GM23338 (cell line): ENCODE measurements around the gene GZMB.

ENCODE experiments used
- CREB1 ChIP-seq: fragments of 250-450 bp; sonication (Bioruptor Pico); IDR thresholded peaks from 2 replicates; pipeline ENCODE4 v1.5.0; 2020; ENCODE audit warnings: low read depth, mild to moderate bottlenecking, moderate library complexity
- CTCF ChIP-seq, 2 experiments: fragments of 200-600 bp in 1 of 2; sonication (generic) in 1 of 2; conservative IDR thresholded peaks; 2 replicates each; pipeline versions ENCODE4 v1.5.1 to v1.6.1; 2016 to 2017; ENCODE audit warnings: antibody characterized with exemption in 2 of 2, low read depth in 2 of 2, mild to moderate bottlenecking in 2 of 2, moderate library complexity in 1 of 2
- EZH2 ChIP-seq: fragments of 200-600 bp; sonication (generic); IDR thresholded peaks from one replicate; pipeline ENCODE4 v1.8.0; 2017; ENCODE audit warnings: antibody characterized with exemption, mild to moderate bottlenecking, low read depth; ENCODE audit not compliant: unreplicated experiment
- ZNF462 ChIP-seq: fragments of 250-450 bp; sonication (Bioruptor Pico); IDR thresholded peaks from 2 replicates; pipeline ENCODE4 v1.5.0; 2020; ENCODE audit warnings: mild to moderate bottlenecking, moderate library complexity

- TF ChIP-seq CTCF (conservative IDR thresholded peaks at IDR 0.05; ENCODE audit: low read depth in 2 of 2) = no peak
- no peak for TF ChIP-seq ZNF462 (CRISPR knock-in tag)
- no peak for TF ChIP-seq CREB1
- no peak for TF ChIP-seq EZH2
These were observed 38.7 kb downstream of the GZMB start for GRCh38 chr14:24595073-24595808.
